PC-9 (cell line): ENCODE measurements around the gene ME1.

Experiments
- EZH2 ChIP-seq: fragments of 200-600 bp; sonication (generic); IDR thresholded peaks from 2 replicates; pipeline ENCODE4 v1.8.0; 2017; ENCODE audit warnings: antibody characterized with exemption, low read depth
- TF ChIP-seq, protein P1 (sequence below): fragments of 200-600 bp; sonication (generic); conservative IDR thresholded peaks from 2 replicates; pipeline ENCODE4 v1.6.1; 2017; ENCODE audit warnings: mixed run types, antibody characterized with exemption, mild to moderate bottlenecking, moderate library complexity

DNA sequence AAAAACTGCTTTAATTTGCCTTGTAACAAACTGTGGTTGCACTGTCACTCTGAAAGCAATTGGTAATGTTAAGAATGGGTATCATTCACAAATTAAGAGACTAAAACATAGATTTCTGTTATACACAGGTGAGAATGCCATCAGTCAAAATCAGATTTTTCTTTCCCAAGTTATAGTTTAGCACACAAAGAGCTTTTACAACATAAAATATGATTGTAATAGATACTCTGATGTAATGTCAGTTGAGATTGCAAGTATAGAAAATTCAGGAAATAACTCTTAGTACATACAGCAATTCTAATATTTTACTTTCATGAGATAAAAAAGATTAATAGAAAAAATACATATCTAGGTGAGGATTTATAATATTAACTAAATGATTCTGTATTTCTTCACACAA is 2.3 kb upstream of the ME1 start:
- TF ChIP-seq, protein P1, sequence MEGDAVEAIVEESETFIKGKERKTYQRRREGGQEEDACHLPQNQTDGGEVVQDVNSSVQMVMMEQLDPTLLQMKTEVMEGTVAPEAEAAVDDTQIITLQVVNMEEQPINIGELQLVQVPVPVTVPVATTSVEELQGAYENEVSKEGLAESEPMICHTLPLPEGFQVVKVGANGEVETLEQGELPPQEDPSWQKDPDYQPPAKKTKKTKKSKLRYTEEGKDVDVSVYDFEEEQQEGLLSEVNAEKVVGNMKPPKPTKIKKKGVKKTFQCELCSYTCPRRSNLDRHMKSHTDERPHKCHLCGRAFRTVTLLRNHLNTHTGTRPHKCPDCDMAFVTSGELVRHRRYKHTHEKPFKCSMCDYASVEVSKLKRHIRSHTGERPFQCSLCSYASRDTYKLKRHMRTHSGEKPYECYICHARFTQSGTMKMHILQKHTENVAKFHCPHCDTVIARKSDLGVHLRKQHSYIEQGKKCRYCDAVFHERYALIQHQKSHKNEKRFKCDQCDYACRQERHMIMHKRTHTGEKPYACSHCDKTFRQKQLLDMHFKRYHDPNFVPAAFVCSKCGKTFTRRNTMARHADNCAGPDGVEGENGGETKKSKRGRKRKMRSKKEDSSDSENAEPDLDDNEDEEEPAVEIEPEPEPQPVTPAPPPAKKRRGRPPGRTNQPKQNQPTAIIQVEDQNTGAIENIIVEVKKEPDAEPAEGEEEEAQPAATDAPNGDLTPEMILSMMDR = no peak
- no peak for TF ChIP-seq EZH2
